ENCODE measurements around the gene ALKAL2. TPM values are rescaled to one million over a fixed set of nuclear protein-coding genes. Genes with fewer than 3 reads are reported as not detected.

Gene ALKAL2
- total and polyA plus RNA-seq, 2 of the 13 experiments (the other 11 are each of a cell fraction or from before 2014, with no cell fraction given) = 0.22 to 1.7 TPM

GRCh38 chr2:260507-261161 is 27.3 kb downstream of the ALKAL2 start (continued):
- TF ChIP-seq STAT5B (CRISPR knock-in tag; IDR thresholded peaks at IDR 0.05) (peak; percentile 98), ZBED4 (CRISPR knock-in tag; IDR thresholded peaks at IDR 0.05; ENCODE audit: borderline replicate concordance) (peak; percentile 66; the same call in 1 of the 2 replicates), ZNF280B (CRISPR knock-in tag; IDR thresholded peaks at IDR 0.05; ENCODE audit: borderline replicate concordance) (no peak), ZNF207 (IDR thresholded peaks at IDR 0.05; ENCODE audit: borderline replicate concordance) (no peak), SALL1 (CRISPR knock-in tag; IDR thresholded peaks at IDR 0.05) (peak; percentile 100), PHF20 (CRISPR knock-in tag; IDR thresholded peaks at IDR 0.05) (peak; percentile 55; the same call in 1 of the 2 replicates), CSRNP1 (CRISPR knock-in tag; IDR thresholded peaks at IDR 0.05) (peak; percentile 92), HNRNPK (IDR thresholded peaks at IDR 0.05; ENCODE audit: low read depth, low read length, poor library complexity, severe bottlenecking) (no peak), NFE2 (CRISPR knock-in tag; IDR thresholded peaks at IDR 0.05) (no peak), HIC2 (CRISPR knock-in tag; IDR thresholded peaks at IDR 0.05; ENCODE audit: low read depth) (no peak), ZNF720 (CRISPR knock-in tag; IDR thresholded peaks at IDR 0.05) (no peak), CBX1 (IDR thresholded peaks at IDR 0.05; ENCODE audit: low read depth) (no peak), ZNF652 (CRISPR knock-in tag; IDR thresholded peaks at IDR 0.05; ENCODE audit: borderline replicate concordance, low read depth) (peak; percentile 80), ZNF577 (CRISPR knock-in tag; IDR thresholded peaks at IDR 0.05; ENCODE audit: borderline replicate concordance, low read depth) (no peak), ZFP62 (CRISPR knock-in tag; IDR thresholded peaks at IDR 0.05) (no peak), DNMT1 (CRISPR knock-in tag; IDR thresholded peaks at IDR 0.05) (no peak), ARNT (IDR thresholded peaks at IDR 0.05) (no peak), ZNF280D (CRISPR knock-in tag; IDR thresholded peaks at IDR 0.05) (no peak)

All from HepG2 (cell line).